Endothelial cell of umbilical vein (primary cell): ENCODE results near the gene GRIA3.

Experiments
- CTCF ChIP-seq, 2 donors: IDR thresholded peaks; 1 replicate in 1 of 2; 2 replicates in 1 of 2; pipeline ENCODE4 v1.5.1; 2011; ENCODE audit warnings: low read length in 2 of 2, mild to moderate bottlenecking in 2 of 2, moderate library complexity in 2 of 2, control low read depth in 1 of 2, inconsistent platforms in 1 of 2, low read depth in 1 of 2; ENCODE audit not compliant: insufficient read depth in 1 of 2; ENCODE audit errors: extremely low read depth in 1 of 2
- EZH2 ChIP-seq: IDR thresholded peaks from 2 replicates; pipeline ENCODE4 v1.6.1; 2012; ENCODE audit warnings: borderline replicate concordance, low read depth, mild to moderate bottlenecking, moderate library complexity, low read length, inconsistent platforms; ENCODE audit not compliant: severe bottlenecking
- JUN ChIP-seq: IDR thresholded peaks from 2 replicates; pipeline ENCODE4 v1.6.1; 2011; ENCODE audit warnings: borderline replicate concordance, low read depth; ENCODE audit not compliant: insufficient read length, insufficient read depth

- no peak for TF ChIP-seq CTCF (IDR thresholded peaks at IDR 0.05; ENCODE audit: extremely low read depth in 1 of 2, insufficient read depth in 1 of 2, low read depth in 1 of 2, low read length in 2 of 2)
- TF ChIP-seq JUN, result no peak
- no peak for TF ChIP-seq EZH2
Observed at GRCh38 chrX:123487669-123488068, 303.6 kb downstream of the GRIA3 start.
